MM.1S (cell line): ENCODE data around the gene GPC5.

Source experiments
- DNase-seq: peaks from one replicate; pipeline ENCODE4 v3.0.0-alpha.2; 2015
- H2AFZ ChIP-seq: fragments of 300-600 bp; sonication (generic); 2 replicates; pipeline ENCODE4 v1.6.0; 2016; ENCODE audit warnings: antibody characterized with exemption, low read length
- H3F3A ChIP-seq: fragments of 300-600 bp; sonication (generic); 2 replicates; pipeline ENCODE4 v1.6.1; 2016; ENCODE audit warnings: mild to moderate bottlenecking, antibody characterized with exemption, low read length, moderate library complexity, mixed read lengths; ENCODE audit not compliant: insufficient read depth
- H3K27ac ChIP-seq: fragments of 300-600 bp; sonication (generic); 2 replicates; pipeline ENCODE4 v1.5.1; 2016; ENCODE audit warnings: mild to moderate bottlenecking, low read length
- H3K27me3 ChIP-seq: fragments of 300-600 bp; sonication (generic); replicated peaks from 2 replicates; pipeline ENCODE4 v1.6.0; 2016; ENCODE audit warnings: low read length; ENCODE audit not compliant: insufficient read depth
- H3K36me3 ChIP-seq: fragments of 300-600 bp; sonication (generic); replicated peaks from 2 replicates; pipeline ENCODE4 v1.6.1; 2016; ENCODE audit warnings: mild to moderate bottlenecking, low read length, mixed read lengths; ENCODE audit not compliant: insufficient read depth
- H3K4me1 ChIP-seq: fragments of 300-600 bp; sonication (generic); 2 replicates; pipeline ENCODE4 v1.6.1; 2016; ENCODE audit warnings: low read length, mixed read lengths
- H3K4me2 ChIP-seq: fragments of 300-600 bp; sonication (generic); 2 replicates; pipeline ENCODE4 v1.6.0; 2016; ENCODE audit warnings: low read depth, low read length
- H3K4me3 ChIP-seq: fragments of 300-600 bp; sonication (generic); 2 replicates; pipeline ENCODE4 v1.5.1; 2016; ENCODE audit warnings: low read length, mixed read lengths
- H3K79me2 ChIP-seq: fragments of 300-600 bp; sonication (generic); 2 replicates; pipeline ENCODE4 v1.6.1; 2016; ENCODE audit warnings: mixed run types, low read length, mixed read lengths
- H3K9ac ChIP-seq: fragments of 300-600 bp; sonication (generic); 2 replicates; pipeline ENCODE4 v1.6.1; 2016; ENCODE audit warnings: low read length, mixed read lengths
- H3K9me2 ChIP-seq: fragments of 300-600 bp; sonication (generic); replicated peaks from 2 replicates; pipeline ENCODE4 v1.6.1; 2016; ENCODE audit warnings: mild to moderate bottlenecking, low read length, mixed read lengths; ENCODE audit not compliant: insufficient read depth
- H3K9me3 ChIP-seq: fragments of 300-600 bp; sonication (generic); replicated peaks from 2 replicates; pipeline ENCODE4 v1.6.1; 2016; ENCODE audit warnings: mild to moderate bottlenecking, low read length, mixed read lengths; ENCODE audit not compliant: insufficient read depth
- H4K20me1 ChIP-seq: fragments of 300-600 bp; sonication (generic); 2 replicates; pipeline ENCODE4 v1.6.1; 2016; ENCODE audit warnings: mild to moderate bottlenecking, low read length, moderate library complexity, mixed read lengths; ENCODE audit not compliant: insufficient read depth
- CTCF ChIP-seq: fragments of 300-600 bp; sonication (generic); IDR thresholded peaks from 2 replicates; pipeline ENCODE4 v1.5.1; 2016; ENCODE audit warnings: antibody characterized with exemption, low read length, mixed read lengths
- EZH2 ChIP-seq: fragments of 300-600 bp; sonication (generic); optimal IDR thresholded peaks from 2 replicates; pipeline ENCODE3; 2017; ENCODE audit warnings: low read depth, mild to moderate bottlenecking, antibody characterized with exemption, low read length, mixed read lengths
- EZH2phosphoT487 ChIP-seq: fragments of 300-600 bp; sonication (generic); IDR thresholded peaks from 2 replicates; pipeline ENCODE4 v1.6.1; 2018; ENCODE audit warnings: antibody characterized with exemption, low read length

GPC5 gene

DNA sequence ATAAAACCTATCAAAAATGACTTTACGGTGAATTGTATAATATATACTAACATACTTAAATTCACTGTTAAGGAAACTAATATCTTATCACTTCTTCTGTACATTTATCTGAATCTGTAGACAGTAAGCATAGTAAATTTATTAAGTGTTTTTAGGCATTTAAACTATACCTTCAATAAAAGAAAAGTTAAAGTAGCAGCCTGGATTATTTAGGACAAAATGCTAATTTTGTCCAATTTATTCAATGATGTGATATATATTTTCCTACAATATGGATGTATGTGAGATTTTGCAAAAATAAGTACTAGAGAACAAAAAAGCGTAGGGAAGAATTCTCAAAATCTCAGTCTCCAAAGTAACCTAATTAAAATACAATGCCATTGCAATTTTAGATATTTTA is 299.9 kb downstream of the GPC5 start:
- H3K4me3 ChIP-seq, result no peak overlapping the region
- H3K79me2 ChIP-seq, result no peaks in the 10 kb centered on the region
- H4K20me1 ChIP-seq, result no peaks in the 10 kb centered on the region
- H3K4me2 ChIP-seq, result no peak overlapping the region
- no peaks in the 10 kb centered on the region for H3K9me3 ChIP-seq
- TF ChIP-seq CTCF (no peak), EZH2phosphoT487 (no peak), EZH2 (no peak)
- H3K9ac ChIP-seq, result no peak overlapping the region
- H3K4me1 ChIP-seq, result no peaks in the 10 kb centered on the region
- no peaks in the 10 kb centered on the region for H3K36me3 ChIP-seq
- no peaks in the 10 kb centered on the region for H3F3A ChIP-seq
- H3K27me3 ChIP-seq, result no peaks in the 10 kb centered on the region
- no peaks in the 10 kb centered on the region for H3K9me2 ChIP-seq
- H2AFZ ChIP-seq, result no peak overlapping the region
- H3K27ac ChIP-seq, result no peak overlapping the region
- DNase-seq, result no peak

DNA sequence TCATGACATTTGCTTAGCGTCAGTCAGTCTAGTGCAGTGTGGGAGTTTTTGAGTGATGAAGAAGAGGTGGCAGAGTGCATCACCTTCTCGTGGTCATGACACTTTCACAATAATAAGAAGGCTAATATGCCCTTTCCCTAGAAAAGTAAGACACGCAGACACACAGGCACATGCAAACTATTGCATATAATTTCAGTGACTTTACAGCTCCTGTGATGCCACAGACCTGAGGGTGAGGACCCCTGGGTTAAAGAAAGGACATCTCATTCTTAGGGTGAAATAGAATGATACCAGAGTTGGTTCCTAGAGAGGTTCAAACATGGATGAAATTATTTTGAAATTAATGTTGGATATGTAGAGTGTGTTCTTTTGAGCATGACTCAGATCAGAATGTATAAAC is 300.3 kb downstream of the GPC5 start:
- no peak overlapping the region for H3K27ac ChIP-seq
- no peaks in the 10 kb centered on the region for H3F3A ChIP-seq

DNA sequence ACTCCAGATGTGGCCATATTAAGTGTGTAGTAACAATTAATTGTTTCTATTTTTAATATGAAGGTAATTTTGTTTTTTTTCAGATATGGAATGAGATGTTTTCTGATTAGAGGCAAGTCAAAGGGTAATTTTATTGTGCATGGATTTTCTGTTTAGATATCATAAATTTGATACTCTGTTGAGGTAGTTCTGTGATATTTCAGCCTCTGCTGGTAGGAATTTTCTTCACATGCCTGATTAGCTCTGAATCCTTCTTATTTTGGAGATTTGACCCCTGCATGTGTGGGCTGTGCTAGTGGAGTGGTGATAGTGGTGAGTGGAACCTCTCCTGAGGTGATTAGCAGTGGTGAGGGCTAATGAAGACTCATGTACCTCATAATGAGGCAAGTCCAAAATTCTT is 301.4 kb downstream of the GPC5 start:
- Histone ChIP-seq H3K4me2 (no peak overlapping the region), H3K36me3 (no peaks in the 10 kb centered on the region)

More for the DNA sequence above, 300.3 kb downstream of the GPC5 start:
- Histone ChIP-seq H3K4me2 (no peak overlapping the region), H3K27me3 (no peaks in the 10 kb centered on the region), H3K4me1 (no peaks in the 10 kb centered on the region), H3K9ac (no peak overlapping the region), H3K36me3 (no peaks in the 10 kb centered on the region), H3K9me3 (no peaks in the 10 kb centered on the region), H3K79me2 (no peaks in the 10 kb centered on the region), H3K4me3 (no peak overlapping the region), H4K20me1 (no peaks in the 10 kb centered on the region), H2AFZ (no peak overlapping the region), H3K9me2 (no peaks in the 10 kb centered on the region)
- TF ChIP-seq EZH2 (no peak), CTCF (no peak), EZH2phosphoT487 (no peak)
- no peak for DNase-seq

More for the DNA sequence above, 301.4 kb downstream of the GPC5 start:
- Histone ChIP-seq H3K4me1 (no peaks in the 10 kb centered on the region), H4K20me1 (no peaks in the 10 kb centered on the region), H3K79me2 (no peaks in the 10 kb centered on the region), H3K27ac (no peak overlapping the region), H3K4me3 (no peak overlapping the region), H3K9me2 (no peaks in the 10 kb centered on the region), H2AFZ (no peak overlapping the region), H3K9ac (no peak overlapping the region), H3F3A (no peaks in the 10 kb centered on the region), H3K27me3 (no peaks in the 10 kb centered on the region), H3K9me3 (no peaks in the 10 kb centered on the region)
- TF ChIP-seq CTCF, result no peak
- no peak for TF ChIP-seq EZH2
- TF ChIP-seq EZH2phosphoT487, result no peak
- no peak for DNase-seq
